ENCODE data around the gene RNASE4.
"Not testable (repeated sequence)": the region's sequence is repeated elsewhere in the genome, so short reads cannot be mapped to it uniquely, and the experiment has no call there.

RNASE4 gene

DNA sequence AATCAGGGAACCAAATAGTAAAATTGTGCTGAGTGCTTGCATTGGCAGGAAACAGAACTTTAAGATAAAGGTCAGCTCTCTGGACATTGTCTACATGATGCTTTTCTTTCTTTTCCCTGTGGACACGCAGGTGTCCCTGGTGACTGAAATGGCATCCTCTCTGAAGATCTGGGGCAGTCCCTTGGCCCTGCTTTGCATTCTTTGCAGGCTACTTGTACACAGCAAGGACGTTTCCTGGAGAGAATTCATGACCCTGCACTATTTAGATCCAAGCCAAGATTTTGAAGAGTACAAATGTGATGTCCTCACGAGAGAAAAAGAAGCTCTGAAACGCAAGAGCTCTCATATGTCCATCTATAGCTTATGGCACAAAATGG is 50.1 kb downstream of the RNASE4 start:
- DNase-seq (ENCODE audit: low read depth in 2 of 3, low spot score in 1 of 3) = no peak

DNA sequence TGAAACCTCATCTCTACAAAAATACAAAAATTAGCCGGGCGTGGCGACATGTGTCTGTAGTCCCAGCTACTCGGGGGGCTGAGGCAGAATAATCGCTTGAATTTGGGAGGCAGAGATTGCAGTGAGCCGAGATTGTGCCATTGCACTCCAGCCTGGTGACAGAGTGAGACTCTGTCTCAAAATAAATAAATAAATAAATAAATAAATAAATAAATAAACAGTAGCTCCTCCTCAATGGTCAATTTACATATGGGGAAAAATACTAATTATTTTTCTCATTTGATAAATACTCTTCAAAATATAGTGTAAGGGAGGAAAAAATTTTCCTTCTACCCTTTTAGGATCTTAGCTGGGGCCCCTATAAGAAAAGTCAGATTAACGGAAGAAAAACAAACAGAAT is 53.9 kb downstream of the RNASE4 start:
- not testable (repeated sequence) for DNase-seq (ENCODE audit: low read depth in 2 of 3, low spot score in 1 of 3)

DNA sequence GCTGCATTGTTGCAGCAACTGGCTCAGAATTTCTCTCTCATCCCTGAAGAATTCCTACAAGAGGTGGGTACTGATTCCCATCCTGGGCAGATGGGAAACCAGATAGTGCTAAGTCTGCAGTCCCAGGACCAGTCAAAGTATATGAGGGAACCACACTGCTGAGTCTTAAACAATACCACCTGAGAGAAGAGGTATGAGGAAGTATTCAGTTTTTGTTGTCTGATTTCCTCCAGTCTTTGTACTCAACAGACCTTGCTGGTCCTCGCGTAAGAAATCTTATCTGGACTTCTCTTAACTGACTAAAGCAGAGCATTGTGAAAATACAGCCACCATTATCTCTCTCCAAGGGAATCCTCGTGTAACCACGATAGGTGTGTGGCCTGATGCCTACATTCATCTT is 57.8 kb downstream of the RNASE4 start:
- DNase-seq (ENCODE audit: low read depth in 2 of 3, low spot score in 1 of 3) = no peak

DNA sequence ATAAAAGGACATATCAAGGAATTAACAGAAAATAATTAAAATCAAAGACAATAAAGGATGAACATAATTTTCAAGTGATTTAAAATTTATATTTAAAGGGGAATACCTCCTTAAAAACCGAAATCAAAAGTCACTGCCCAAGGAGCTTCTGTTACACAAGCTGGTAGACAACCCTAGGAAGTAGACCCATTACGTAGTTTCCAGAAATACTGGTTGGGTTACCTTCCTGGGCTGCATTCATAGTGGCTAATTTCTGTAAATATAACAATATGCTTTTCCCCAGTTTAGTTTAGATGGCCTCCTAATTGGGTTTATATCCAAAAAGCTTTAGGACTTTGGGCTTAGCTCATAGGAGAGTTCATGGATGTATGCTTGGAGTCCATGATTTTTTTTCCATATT is 59.2 kb downstream of the RNASE4 start:
- no peak for DNase-seq (ENCODE audit: low read depth in 2 of 3, low spot score in 1 of 3)

DNA sequence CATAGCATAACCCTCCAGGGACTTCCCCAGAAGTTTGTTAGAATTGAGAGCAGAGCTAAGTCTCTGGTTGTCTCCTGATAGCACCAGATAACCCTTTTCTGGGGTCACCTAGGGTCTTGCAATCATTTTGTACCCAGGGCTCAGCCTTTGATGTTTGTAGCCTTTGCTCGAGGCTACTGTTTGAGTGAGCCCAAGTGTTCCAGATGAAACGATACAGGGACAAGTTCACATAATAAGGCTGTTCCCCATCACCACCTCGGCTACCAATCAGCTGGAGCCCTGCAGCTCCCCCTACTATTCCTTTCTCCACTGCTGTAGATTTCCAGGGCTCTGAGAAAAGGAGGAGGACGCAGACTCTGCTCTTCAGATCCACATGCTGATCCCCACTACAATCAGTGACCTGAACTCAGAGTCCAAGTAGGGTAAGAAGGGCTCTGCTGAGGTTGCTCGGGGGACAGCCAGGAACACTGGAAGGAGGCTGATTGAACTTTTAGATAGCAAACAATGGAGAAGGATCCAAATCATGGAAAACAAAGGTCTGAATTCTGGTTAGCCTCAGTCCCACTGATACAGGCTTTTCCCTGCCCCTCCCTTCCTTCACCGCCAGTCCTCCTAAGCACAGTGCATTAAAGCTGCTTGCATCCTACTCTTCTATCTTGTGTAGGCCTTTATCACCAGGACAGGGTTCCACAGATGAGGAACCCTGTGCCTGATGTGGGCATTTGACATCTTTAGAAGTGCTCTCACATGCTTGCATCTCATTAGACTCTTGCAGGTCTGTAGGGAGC is 61.4 kb downstream of the RNASE4 start, which contains the start of gene EDDM3A:
EDDM3A (plus strand) TSS at position 317 of the 788 bp plus-strand sequence. CDS start 1,694 bp downstream, outside the sequence.
- DNase-seq (ENCODE audit: low read depth in 2 of 3, low spot score in 1 of 3) = no peak

DNA sequence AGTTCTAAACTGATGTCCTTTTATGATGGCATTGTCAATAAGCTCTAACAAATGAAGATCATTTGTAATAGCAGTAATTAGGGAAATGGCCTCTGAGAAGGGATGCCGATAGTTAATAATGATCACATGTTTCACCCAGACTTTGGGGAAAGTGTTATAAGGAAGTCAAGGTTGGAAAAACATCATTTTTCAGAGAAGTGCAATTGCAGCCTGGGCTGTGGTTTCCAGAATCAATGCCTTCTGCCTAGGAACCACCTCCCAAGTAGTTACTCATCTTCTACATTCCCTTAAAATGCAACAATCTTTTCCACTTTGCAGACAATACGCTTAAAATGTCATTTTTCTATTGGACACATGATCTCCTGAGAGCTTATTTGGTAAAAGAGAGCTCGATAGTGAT is 62.2 kb downstream of the RNASE4 start:
- DNase-seq (ENCODE audit: low read depth in 2 of 3, low spot score in 1 of 3) = no peak

DNA sequence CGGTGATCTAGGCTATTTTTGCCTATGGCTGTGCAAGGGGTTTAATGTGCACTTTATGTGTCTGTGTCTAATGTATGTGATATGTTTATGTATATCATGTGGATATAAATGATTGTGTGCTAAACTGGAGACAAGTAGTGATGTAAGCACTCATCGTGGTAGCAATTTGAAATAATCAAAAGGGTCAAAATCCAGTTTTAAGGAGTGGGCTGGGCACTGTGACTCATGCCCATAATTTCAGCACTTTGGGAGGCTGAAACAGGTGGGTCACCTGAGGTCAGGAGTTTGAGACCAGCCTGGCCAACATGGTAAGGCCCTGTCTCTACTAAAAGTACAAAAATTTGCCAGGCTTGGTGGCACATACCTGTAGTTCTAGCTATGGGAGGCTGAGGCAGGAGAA is 64.1 kb downstream of the RNASE4 start:
- no peak for DNase-seq (ENCODE audit: low read depth in 2 of 3, low spot score in 1 of 3)

DNA sequence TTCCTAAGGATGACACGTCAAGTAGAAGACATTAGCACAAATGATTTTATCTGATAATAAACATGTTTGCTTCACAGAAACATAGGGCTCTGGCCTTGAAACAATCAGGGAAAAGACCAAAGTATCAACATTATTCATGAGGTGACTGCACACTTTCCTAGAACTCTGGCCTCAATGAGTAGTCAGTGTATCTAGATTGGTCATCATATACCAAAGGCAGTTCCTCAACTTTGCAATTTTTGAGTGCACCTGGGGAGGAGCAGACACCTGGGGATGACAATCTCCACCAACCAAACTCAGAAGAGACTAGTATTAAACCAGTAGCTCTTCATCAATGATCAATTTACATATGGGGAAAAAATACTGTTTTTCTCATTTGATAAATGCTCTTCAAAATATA is 65.8 kb downstream of the RNASE4 start:
- DNase-seq (ENCODE audit: low read depth in 2 of 3, low spot score in 1 of 3) = no peak

Data from stimulated activated CD4-positive, alpha-beta T cell treated with anti-CD3 and anti-CD28 coated beads, Interleukin-12 subunit alpha, Interleukin-12 subunit beta, amount 100 ng/mL, for 48 hours (primary cell).